OCI-LY3 (cell line): ENCODE results near the gene PREB.

Source experiments
- CTCF ChIP-seq: fragments of 200-600, 300-600 bp; sonication (generic); IDR thresholded peaks from 2 replicates; pipeline ENCODE4 v1.5.1; 2014; ENCODE audit warnings: antibody characterized with exemption, low read length, low read depth
- EZH2phosphoT487 ChIP-seq: fragments of 200-600 bp; shearing (Covaris generic); IDR thresholded peaks from 2 replicates; pipeline ENCODE4 v1.6.1; 2018; ENCODE audit warnings: antibody characterized with exemption, mixed run types, low read depth

GRCh38 chr2:27089111-27089954, 45.1 kb downstream of the PREB start:
- TF ChIP-seq EZH2phosphoT487 (no peak), CTCF (no peak)
